GM12864 (cell line): Measurements from ENCODE around the gene UGT1A7.

Experiments used
- DNase-seq: peaks from one replicate; pipeline ENCODE4 v3.0.0-alpha.2; 2011; ENCODE audit warnings: low read depth
- H3K4me3 ChIP-seq: 2 replicates; pipeline ENCODE4 v1.5.1; 2011; ENCODE audit warnings: mild to moderate bottlenecking, low read depth, low read length, control low read depth
- CTCF ChIP-seq: IDR thresholded peaks from 2 replicates; pipeline ENCODE4 v1.5.1; 2011; ENCODE audit warnings: low read depth, mild to moderate bottlenecking, moderate library complexity, low read length, control low read depth, inconsistent platforms; ENCODE audit errors: missing control alignments

Gene UGT1A7

GRCh38 chr2:233702238-233702637 lies 20.5 kb downstream of the UGT1A7 start:
- no peak for TF ChIP-seq CTCF
- no peak for DNase-seq
- H3K4me3 ChIP-seq, result no peak overlapping the region

- TF ChIP-seq CTCF, result no peak
Measured at GRCh38 chr2:233705911-233706506, 24.3 kb downstream of the UGT1A7 start.

GRCh38 chr2:233706720-233707119 lies 25.0 kb downstream of the UGT1A7 start:
- no peak for DNase-seq
- no peak overlapping the region for H3K4me3 ChIP-seq
- no peak for TF ChIP-seq CTCF

More at GRCh38 chr2:233705911-233706506, 24.3 kb downstream of the UGT1A7 start:
- no peak for DNase-seq
- no peak overlapping the region for H3K4me3 ChIP-seq

GRCh38 chr2:233707940-233708644 lies 26.4 kb downstream of the UGT1A7 start:
- TF ChIP-seq CTCF, result no peak
- H3K4me3 ChIP-seq, result no peak overlapping the region
- no peak for DNase-seq

GRCh38 chr2:233708942-233709341 lies 27.2 kb downstream of the UGT1A7 start:
- no peak for DNase-seq
- TF ChIP-seq CTCF, result no peak
- no peak overlapping the region for H3K4me3 ChIP-seq

GRCh38 chr2:233711312-233712008 lies 29.8 kb downstream of the UGT1A7 start:
- DNase-seq, result no peak
- TF ChIP-seq CTCF, result peak; percentile 93
- no peak overlapping the region for H3K4me3 ChIP-seq
